ENCODE data around the gene GTF2A2.

GTF2A2 gene

GRCh38 chr15:59685737-59686297 is 28.5 kb upstream of the GTF2A2 start:
- no peak for DNase-seq (ENCODE audit: extremely low read depth, low read depth)

GRCh38 chr15:59680870-59681269 is 23.6 kb upstream of the GTF2A2 start:
- DNase-seq (ENCODE audit: extremely low read depth, low read depth) = no peak
- no peak for TF ChIP-seq CTCF (IDR thresholded peaks at IDR 0.05; ENCODE audit: low read depth, low read length)

More at GRCh38 chr15:59685737-59686297, 28.5 kb upstream of the GTF2A2 start:
- TF ChIP-seq CTCF (IDR thresholded peaks at IDR 0.05; ENCODE audit: low read depth, low read length) = no peak

GRCh38 chr15:59680346-59680745 is 23.0 kb upstream of the GTF2A2 start:
- DNase-seq (ENCODE audit: extremely low read depth, low read depth) = no peak
- TF ChIP-seq CTCF (IDR thresholded peaks at IDR 0.05; ENCODE audit: low read depth, low read length) = no peak

- TF ChIP-seq CTCF (IDR thresholded peaks at IDR 0.05; ENCODE audit: low read depth, low read length) = no peak
- DNase-seq (ENCODE audit: extremely low read depth, low read depth) = no peak
Observed at GRCh38 chr15:59678620-59679019, 21.3 kb upstream of the GTF2A2 start.

- DNase-seq (ENCODE audit: extremely low read depth, low read depth) = no peak
- TF ChIP-seq CTCF (IDR thresholded peaks at IDR 0.05; ENCODE audit: low read depth, low read length) = no peak
Observed at GRCh38 chr15:59678172-59678571, 20.9 kb upstream of the GTF2A2 start.

GRCh38 chr15:59676565-59676964 is 19.2 kb upstream of the GTF2A2 start:
- TF ChIP-seq CTCF (IDR thresholded peaks at IDR 0.05; ENCODE audit: low read depth, low read length) = no peak
- DNase-seq (ENCODE audit: extremely low read depth, low read depth) = no peak

GRCh38 chr15:59674361-59674877 is 17.1 kb upstream of the GTF2A2 start:
- no peak for TF ChIP-seq CTCF (IDR thresholded peaks at IDR 0.05; ENCODE audit: low read depth, low read length)
- no peak for DNase-seq (ENCODE audit: extremely low read depth, low read depth)
